BE2C (cell line): Measurements from ENCODE around the gene DPEP3.

ENCODE experiments used
- DNase-seq: peaks from one replicate; pipeline ENCODE4 v3.0.0-alpha.2; 2020
- H3K27me3 ChIP-seq: fragments of 250-450 bp; sonication (Bioruptor Pico); 2 replicates; pipeline ENCODE4 v1.5.1; 2020; ENCODE audit warnings: mild to moderate bottlenecking
- H3K36me3 ChIP-seq: fragments of 250-450 bp; sonication (Bioruptor Pico); 2 replicates; pipeline ENCODE4 v1.5.1; 2020; ENCODE audit warnings: mild to moderate bottlenecking
- H3K4me1 ChIP-seq: fragments of 250-450 bp; sonication (Bioruptor Pico); 2 replicates; pipeline ENCODE4 v1.5.1; 2020
- H3K4me3 ChIP-seq: 2 replicates; pipeline ENCODE4 v1.5.1; 2011; ENCODE audit warnings: low read depth, low read length
- H3K9me3 ChIP-seq: fragments of 250-450 bp; sonication (Bioruptor Pico); 2 replicates; pipeline ENCODE4 v1.5.1; 2020
- CTCF ChIP-seq: IDR thresholded peaks from 2 replicates; pipeline ENCODE4 v1.5.1; 2012; ENCODE audit warnings: mild to moderate bottlenecking, low read depth, low read length

The DPEP3 gene

DNA sequence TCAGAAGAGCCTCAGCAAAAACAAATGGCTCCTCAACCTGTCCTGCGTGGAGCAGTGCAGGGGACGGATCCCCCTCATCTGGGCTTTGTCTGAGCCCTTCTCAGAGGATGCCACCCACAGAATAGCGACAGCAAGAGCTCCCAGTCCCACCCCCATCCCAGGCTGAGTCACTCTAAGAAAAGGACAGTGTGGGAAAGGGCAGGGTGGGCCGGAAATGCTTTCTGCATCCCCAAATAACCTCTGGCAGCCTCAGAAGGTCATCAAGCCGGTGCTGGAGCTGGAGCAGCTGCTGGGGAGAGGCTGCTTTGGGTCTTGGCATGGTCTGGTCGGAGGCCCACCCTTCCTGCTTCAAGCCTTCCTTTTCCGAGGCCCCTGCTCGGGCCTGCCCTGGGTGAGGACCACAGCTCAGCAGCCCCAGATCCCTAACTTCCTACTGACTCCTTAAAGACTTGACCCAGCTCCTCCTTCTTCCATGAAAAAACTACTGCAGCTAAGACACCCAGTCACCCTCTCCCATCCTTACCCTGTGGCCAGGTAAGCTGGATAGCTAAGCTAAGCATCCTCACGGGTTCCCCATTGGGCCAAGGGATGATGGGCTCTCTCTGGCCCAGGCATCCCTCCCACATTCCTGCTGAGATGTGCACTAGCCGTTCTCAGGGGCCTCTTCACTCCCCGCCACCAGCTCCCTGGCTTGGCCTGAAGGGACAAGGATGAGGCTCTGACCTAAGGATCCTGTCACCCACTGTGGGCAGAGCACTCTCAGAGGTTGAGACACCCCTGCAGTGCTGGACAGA lies 20.6 kb downstream of the DPEP3 start:
- no peaks in the 10 kb centered on the region for H3K9me3 ChIP-seq
- no peak overlapping the region for H3K4me3 ChIP-seq
- no peak for DNase-seq
- H3K27me3 ChIP-seq = no peaks in the 10 kb centered on the region
- peaks cover 10% of the 10 kb centered on the region for H3K4me1 ChIP-seq
- TF ChIP-seq CTCF = no peak
- no peaks in the 10 kb centered on the region for H3K36me3 ChIP-seq

DNA sequence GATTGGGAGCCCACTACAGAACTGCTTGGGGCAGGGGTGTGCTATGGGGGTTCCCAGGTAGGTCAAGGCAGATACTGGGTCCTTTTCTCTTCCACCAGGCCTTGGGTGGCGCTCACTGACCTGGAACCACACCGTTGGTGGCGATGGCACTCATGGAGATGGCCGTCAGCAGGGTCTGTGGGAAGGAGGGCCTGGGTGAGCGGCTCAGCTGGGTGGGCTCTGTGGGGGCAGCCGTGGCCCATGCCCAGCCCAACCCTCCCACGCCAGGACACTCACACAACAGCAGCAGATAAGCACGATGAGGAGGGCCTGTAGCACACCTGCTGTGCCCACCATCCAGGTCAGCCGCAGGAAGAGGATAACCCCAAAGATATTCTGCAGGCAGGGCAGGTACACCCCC lies 22.7 kb downstream of the DPEP3 start:
- H3K27me3 ChIP-seq = no peaks in the 10 kb centered on the region
- no peak for TF ChIP-seq CTCF
- H3K36me3 ChIP-seq = no peaks in the 10 kb centered on the region
- DNase-seq = no peak
- no peaks in the 10 kb centered on the region for H3K9me3 ChIP-seq
- no peak overlapping the region for H3K4me3 ChIP-seq
- peaks cover 10% of the 10 kb centered on the region for H3K4me1 ChIP-seq

GRCh38 chr16:67954421-67955196 lies 25.7 kb downstream of the DPEP3 start:
- Histone ChIP-seq H3K4me1 (peaks cover 9% of the 10 kb centered on the region), H3K36me3 (no peaks in the 10 kb centered on the region), H3K27me3 (no peaks in the 10 kb centered on the region), H3K4me3 (no peak overlapping the region), H3K9me3 (no peaks in the 10 kb centered on the region)
- DNase-seq = no peak
- no peak for TF ChIP-seq CTCF

DNA sequence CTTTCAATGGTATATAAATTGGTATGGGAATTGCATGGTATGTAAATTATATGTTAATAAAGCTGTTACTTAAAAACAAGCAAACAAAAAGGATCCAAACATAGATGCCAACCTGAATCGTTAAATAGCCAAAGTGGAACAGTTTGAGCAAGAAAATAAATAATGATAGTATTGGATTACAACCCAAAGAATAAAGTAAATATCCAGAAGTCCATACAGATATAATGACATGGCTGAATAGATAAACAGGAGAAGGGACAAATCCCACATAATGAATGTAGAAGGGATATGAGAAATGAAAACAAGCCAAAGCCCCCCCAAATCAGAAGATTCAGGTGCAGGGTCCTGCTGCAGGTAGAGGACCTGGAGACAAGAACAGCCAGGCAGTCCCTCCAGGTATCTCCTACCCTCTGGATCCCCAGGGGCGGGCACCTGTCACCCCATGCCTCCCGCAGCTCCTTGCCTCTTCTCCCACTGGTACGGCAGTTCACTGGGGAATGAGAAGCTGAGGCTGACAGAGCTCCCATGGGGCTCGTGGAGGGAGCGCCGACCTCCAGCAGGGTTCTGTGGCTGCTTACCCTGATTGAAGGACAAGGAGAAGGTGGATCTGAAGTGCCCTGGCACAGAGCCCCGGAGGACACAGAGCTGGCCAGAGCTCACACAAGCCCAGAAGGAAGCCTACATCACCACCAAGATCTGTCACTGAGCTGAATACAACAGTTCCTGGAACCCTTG lies 26.5 kb downstream of the DPEP3 start:
- Histone ChIP-seq H3K27me3 (no peaks in the 10 kb centered on the region), H3K36me3 (no peaks in the 10 kb centered on the region), H3K4me1 (peaks cover 9% of the 10 kb centered on the region), H3K4me3 (no peak overlapping the region), H3K9me3 (no peaks in the 10 kb centered on the region)
- no peak for TF ChIP-seq CTCF
- no peak for DNase-seq

DNA sequence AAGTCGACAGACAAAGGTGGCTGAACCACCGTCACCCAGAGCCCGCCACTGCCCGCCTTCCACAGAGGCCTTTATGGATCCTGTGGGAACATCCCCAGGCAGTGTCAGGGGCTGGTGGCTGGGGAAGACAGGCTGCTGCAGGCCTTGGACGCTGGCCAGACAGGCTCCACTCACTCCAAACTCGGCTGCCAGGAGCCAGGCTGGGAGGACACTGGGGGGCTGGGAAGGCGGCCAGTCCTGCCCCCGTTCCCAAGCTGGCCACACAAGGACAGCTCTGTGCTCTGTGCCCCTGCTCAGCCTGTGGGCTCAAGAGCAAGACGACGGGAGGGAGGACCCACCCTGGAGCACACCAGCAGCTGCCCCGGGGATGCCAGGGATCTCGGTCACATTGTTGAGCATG lies 28.8 kb downstream of the DPEP3 start:
- Histone ChIP-seq H3K9me3 (no peaks in the 10 kb centered on the region), H3K4me1 (peaks cover 9% of the 10 kb centered on the region), H3K36me3 (no peaks in the 10 kb centered on the region), H3K27me3 (no peaks in the 10 kb centered on the region), H3K4me3 (no peak overlapping the region)
- peak; percentile 84 for DNase-seq
- TF ChIP-seq CTCF = no peak
